Measurements from ENCODE around the gene EHMT1.
"Not testable (repeated sequence)": the region's sequence is repeated elsewhere in the genome, so short reads cannot be mapped to it uniquely, and the experiment has no call there.

Gene EHMT1

DNA sequence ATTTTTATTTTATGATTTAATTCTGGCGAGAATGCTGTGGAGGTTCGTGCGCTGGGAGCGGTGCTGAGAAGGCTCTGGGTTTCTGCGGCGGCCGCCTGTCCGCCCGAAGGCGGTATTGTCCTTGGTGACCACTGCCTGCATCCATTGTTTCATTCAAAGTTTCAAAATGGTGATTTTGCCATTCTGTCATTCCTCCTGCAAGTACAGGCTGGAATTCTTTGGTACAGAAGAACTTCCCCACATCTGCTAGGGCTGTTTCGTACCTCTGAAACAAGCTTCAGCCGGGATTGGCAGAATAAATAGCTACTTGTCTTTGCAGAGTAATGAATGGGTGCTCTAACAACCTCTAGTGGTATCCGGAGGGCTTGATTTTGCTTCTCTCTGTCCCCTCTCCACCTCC is 146.2 kb downstream of the EHMT1 start:
- no peak for DNase-seq

DNA sequence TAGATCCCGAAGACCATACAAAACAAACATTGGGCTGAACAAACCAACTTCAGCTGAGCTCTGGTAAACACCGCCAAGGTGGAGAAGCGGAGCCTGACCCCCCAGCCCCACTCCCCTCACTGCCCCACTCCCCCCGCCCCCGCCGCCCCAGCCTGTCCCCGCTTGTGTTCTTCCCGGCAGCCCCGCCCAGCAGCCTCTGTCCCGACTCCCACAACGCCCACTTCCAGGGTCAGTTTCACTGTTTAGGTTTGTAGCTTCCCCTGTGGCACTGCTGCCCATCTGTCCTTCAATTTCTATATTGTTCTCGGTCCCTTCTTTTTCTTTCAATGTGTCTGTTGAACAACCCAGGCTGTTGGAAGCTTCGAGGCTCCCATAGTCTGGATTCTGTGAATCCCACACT is 146.7 kb downstream of the EHMT1 start:
- DNase-seq = no peak

DNA sequence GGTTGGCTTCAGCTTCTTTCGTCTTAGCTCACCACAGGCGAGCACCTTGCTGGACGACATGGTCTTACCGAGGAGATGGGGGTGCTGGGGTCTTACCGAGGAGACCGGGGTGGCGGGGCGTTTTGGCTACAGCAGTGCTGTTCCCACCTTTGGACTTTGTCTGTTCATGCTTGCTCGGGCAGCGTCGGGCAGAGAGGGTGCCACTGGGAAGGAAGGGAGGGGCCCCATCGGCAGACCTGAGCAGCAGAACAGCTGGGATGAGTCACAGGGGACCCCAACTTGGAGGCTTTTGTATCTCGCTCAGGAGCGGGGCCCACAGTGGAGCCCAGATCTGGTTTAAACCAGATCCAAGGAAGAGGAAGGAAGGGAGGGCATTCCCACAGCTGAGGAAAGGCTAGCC is 152.8 kb downstream of the EHMT1 start:
- DNase-seq = no peak

DNA sequence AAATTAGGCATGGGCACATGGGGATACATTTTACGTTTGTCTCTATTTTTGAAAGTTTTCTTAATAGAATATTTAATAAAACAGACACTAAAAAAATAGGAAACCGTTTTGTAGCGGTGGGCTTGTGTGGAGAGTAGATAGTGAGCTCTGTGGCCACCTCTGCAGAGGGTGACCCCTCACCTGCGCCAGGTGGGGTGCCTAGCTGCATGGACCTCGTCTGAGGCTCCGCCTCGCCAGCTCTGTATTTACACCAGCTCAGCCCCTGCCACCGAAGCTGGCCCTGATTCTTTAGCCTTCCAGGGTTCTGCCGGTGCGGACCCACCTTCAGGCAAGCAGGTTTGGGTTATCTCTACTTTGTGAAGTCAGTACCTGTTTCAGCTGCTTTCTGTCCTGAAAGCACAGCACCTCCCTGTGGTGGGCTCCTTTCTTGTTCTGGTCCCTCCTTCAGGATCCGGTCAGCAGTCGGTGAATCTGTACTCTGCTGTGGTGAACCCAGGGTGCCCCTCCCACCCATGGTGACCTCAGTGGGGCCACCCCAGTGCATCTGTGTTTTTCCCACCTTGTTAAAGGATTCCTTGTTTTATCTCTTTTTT is 153.6 kb downstream of the EHMT1 start:
- no peak for DNase-seq

DNA sequence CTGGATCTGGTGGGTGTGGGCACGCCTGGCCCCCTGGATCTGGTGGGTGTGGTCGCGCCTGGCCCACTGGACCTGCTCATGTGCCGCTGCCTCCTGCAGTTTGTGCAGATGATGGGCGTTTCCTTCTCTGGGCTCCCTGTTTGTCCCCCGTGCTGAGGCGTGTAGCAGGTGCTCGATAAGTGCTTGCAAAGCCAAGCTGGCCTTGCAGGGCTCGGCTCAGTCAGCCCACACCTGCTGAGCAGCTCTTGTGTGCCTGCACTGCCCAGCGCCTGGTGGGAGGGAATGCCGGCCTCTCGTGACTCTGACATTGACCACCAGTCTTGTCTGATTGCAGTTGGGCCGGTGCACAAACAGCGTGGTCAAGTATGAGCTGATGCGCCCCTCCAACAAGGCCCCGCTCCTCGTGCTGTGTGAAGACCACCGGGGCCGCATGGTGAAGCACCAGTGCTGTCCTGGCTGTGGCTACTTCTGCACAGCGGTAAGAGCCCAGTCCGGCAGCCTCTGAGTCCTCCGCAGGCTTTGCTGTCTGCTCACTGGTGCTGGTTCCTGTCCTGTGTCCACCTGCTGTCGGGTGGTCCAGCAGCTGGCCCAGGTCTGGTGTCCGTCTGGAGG is 156.1 kb downstream of the EHMT1 start:
- DNase-seq = no peak

DNA sequence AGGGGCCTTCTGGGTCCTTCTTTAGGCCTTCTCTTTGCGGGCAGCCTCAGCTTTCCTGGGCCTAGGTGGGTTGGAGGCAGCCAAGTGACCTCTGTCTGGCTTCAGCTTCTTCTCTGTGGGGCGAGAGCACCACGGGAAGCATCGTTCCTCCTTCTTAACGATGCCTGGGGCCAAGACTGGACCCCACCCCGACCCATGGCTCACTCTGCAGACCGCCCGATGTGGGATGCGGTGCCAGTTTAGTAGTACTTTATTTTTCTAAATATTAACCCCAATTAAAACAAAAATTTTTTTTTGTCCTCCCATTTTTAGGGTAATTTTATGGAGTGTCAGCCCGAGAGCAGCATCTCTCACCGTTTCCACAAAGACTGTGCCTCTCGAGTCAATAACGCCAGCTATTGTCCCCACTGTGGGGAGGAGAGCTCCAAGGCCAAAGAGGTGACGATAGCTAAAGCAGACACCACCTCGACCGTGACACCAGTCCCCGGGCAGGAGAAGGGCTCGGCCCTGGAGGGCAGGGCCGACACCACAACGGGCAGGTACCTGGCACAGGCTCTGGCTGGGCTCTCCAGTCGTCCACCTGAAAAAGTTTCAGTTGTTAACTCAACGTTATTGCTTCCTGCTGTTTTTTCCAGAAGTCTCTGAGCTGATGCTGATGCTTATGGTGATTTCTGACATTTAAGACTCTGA is 157.6 kb downstream of the EHMT1 start:
- no peak for DNase-seq

DNA sequence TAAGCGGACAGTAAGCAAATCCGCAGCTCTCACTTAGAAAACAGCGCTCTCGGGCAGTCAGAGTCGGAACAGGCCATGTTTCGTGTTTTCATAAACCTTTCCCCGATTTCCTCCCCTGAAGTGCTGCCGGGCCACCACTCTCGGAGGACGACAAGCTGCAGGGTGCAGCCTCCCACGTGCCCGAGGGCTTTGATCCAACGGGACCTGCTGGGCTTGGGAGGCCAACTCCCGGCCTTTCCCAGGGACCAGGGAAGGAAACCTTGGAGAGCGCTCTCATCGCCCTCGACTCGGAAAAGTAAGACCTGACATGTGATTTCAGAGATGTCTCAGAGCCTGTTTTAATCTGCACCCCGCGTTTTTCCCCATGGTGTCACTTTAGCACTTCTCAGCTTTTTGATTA is 159.0 kb downstream of the EHMT1 start:
- no peak for DNase-seq

DNA sequence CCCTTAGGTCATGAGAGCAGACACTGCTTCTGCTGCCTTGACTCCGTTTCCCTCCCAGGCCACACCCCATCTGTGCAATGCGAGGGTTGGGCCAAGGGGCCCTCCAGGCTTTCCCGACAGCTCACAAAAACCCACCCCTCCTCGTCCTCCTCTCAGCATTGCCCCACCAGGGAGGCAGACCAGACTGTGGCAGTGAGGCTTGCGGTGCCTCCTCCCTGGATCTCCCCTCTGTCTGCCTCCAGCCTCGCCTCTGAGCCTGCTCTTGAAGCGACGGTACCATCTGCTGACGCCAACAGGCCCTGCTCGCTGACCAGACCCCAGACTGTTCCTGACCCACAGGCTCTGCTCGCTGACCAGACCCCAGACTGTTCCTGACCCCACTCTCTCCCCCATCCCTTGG is 159.5 kb downstream of the EHMT1 start:
- DNase-seq = no peak

DNA sequence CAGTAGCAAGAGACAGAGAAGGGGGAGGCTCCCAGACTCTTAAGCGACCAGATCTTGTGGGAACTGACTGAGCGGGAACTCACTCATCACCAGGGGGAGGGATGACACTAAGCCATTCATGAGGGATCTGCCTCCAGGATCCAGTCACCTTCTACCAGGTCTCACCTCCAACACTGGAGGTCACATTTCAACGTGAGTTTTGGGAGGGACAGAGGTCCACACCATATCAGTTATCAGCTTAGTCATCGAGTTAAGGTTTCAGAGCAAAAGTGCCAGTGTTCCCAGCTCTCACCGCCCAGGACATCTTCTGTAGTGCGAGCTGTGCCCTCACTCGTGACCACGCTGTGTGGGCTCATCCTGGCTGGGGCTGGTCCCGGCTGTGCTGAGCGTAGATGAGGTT is 160.1 kb downstream of the EHMT1 start:
- no peak for DNase-seq

DNA sequence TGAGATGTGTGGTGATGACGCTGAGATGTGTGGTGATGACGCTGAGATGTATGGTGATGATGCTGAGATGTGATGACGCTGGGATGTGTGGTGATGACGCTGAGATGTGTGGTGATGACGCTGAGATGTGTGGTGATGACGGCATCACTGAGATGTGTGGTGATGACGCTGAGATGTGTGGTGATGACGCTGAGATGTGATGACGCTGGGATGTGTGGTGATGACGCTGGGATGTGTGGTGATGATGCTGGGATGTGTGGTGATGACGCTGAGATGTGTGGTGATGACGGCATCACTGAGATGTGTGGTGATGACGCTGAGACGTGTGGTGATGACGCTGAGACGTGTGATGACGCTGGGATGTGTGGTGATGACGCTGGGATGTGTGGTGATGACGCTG is 161.2 kb downstream of the EHMT1 start:
- DNase-seq = not testable (repeated sequence)

DNA sequence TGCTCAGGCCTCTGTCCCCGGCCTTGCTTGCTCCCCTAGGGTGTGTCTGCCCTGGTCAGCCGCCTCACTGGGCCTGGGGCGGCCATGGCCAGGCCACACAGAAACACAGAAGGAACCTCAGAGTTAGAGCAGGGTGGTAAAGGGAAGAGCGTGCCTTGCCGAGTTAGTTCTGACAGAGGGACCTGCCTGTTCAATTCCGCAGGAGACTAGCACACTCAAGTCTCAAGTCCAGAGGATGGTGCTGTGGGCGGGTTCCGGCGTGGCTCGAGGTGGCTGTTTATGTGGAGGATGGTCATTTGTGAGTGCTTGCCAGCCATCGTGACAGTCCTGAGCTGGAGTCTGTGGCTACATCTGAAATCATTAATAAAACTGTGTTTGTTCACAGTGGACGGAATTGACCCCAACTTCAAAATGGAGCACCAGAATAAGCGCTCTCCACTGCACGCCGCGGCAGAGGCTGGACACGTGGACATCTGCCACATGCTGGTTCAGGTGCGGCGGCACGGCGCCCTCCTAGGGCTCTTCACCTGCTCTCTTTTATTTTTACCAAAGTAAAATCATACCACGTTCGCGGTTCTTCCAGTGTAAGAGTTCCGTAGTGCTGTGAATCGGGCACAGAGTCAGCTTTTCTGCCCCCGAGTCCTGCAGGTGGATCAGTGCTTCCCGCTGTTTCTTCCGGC is 163.2 kb downstream of the EHMT1 start:
- DNase-seq = no peak

DNA sequence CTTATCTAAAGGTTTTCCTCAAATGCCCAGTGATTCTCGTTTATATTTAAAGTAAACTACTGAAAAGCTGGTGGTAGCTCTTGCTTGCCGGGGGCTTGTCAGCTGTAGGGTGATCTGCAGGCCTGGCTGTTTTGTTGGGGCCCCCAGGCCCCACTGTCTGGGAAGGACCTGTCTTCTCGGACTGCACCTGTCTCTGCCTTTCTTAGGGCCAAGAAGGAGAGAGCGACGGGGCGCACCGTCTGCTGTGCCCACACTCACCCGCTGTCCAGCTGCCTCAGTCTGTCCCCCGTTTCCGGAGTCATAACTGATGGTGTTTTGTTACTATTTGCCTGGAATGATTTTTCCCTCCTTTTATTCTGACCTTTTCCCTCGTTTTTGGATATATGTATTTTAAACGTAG is 164.7 kb downstream of the EHMT1 start:
- no peak for DNase-seq

DNA sequence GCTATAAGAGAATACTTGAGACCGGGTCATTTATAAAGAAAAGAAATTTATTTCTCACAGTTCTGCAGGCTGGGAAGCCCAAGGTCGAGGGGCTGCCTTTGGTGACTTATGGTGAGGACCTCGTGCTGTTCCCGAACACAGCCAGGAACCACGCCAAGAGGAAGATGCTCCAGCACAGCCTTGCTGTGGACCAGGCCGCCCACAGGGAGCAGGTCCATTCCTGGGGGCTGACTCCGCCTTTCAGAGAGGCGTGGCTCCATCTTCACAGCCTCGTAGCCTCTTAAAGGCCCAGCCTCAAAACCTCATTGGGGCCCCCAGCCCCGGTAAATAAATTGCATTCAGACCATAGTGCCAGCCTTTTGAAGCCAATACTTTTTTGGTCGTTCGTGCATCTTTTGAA is 165.2 kb downstream of the EHMT1 start:
- no peak for DNase-seq

DNA sequence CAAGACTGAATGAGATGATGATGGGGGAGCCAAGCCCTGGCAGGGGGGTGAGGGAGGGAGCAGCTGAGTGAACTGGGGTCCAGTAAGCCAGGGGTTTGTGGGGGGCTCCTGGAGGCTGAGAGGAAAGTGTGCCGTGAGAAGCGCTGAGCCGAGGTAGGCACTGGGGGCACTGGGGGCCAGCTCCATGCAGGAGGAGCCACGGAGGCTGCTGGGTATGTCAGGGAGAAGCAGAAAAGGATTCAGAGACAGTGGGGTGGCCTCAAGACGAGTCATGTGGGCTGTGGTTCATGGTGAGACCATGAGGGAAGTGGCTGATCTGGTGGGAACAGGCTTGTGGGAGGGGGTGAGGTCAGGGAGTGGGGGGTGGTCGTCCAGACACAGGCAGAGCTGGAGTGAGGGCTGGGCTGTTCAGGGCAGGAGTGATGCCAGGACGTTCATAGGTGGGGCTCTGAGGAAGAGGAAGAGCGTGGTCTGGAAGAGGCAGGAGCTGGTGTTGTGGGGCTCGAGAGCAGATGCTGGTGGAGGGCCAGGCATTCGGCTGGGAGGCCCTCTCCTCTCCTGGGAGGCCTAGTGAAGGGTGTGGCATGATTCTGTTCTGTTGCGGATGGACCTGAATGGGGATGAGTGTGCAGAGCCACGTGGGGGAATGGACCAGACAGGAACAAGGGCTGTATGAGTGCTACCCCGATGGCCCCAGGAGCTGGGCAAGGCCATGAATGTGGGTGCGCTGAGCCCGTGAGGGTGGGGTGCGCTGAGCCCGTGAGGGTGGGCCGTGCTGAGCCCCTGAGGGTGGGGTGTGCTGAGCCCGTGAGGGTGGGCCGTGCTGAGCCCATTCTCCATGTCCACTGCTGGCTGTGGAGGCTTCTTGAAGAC is 166.1 kb downstream of the EHMT1 start:
- DNase-seq = no peak

DNA sequence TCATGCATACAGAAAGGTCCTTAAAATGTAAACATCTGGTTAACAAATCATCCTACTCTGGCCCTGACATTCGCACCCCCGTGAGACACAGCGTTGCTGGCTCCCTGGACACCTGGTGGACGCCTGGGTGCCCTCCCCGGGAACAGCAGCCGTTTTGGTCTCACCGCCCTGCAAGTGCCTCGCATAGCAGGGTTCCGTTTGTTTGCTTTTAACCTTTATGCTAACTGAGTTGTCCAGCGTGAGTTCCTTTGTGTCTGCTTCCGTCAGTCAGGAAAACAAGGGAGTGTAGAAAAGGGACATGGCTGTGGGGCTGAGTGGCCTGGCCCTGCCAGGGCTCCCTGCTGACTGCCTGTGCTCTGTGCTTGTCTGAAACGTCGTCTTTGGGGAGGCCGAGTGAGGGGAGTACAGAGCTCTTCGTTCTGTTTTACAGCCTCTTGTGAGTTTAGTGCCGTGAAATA is 166.9 kb downstream of the EHMT1 start:
- DNase-seq = no peak

DNA sequence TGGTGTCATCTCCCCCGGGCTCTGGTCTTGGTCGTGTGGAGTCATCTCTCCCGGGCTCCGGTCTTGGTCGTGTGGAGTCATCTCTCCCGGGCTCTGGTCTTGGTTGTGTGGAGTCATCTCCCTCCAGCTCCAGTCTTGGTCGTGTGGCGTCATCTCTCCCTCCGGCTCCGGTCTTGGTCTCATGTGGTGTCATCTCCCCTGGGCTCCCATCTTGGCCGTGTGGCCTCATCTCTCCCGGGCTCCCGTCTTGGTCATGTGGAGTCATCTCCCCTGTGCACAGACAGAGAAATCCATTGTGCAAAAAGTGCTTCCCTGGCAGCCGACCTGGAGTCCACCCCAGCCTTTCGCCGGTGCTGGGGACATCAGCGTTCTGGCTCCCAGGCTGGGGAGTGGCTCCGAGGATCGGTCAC is 167.7 kb downstream of the EHMT1 start:
- DNase-seq = no peak

DNA sequence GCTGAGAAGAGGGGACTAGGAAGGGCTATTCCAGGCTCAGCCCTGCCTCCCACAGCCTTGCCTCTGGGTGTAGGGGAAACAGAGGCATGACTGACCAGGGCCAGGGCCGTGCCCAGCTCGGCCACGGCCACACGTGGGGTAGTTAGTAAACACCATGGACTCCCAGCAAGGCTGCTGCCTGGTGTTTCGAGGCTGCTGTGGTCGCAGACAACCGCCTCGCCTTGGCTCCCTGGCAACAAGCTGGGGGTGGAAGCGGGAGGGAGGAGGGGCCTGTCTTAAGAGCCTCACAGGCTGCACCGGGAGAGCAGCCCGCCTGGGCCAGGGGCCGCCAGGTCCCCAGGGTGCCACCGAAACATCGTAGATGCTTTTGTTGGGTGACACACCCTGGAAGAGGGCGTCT is 168.6 kb downstream of the EHMT1 start:
- no peak for DNase-seq

DNA sequence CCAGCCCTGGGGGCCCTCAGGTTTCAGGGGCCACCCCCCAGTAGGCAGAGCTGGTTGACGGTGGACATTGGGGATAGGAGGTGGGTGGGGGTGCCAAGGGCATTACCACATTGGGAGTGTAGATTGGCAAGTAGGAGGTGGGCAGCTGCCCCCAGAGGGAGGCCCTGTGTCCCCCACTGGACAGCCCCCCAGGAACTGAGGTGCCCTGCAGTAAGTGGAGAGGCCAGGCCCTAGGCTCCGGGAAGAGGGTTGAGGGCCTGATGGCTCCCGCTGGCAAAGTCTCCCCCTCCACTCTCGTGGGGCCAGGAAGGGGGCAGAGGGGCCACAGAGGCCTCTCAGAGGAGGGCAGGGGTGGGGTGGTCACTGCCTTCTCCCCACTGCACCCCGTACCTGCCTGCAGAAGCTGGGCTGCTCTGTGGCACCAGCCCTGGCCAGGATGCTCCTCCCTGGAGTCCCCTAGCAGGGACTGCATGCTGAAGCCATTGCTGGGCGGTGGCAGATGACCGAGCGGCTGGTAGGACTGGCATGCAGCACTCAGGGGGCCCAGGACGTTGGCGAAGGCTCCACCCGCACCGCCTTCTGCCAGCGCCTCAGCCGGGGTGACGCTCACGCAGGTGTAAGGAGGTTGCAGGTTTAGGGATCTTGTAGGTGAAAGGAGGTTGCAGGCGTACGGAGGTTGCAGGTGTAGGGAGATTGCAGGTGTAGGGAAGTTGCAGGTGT is 169.1 kb downstream of the EHMT1 start:
- no peak for DNase-seq

DNA sequence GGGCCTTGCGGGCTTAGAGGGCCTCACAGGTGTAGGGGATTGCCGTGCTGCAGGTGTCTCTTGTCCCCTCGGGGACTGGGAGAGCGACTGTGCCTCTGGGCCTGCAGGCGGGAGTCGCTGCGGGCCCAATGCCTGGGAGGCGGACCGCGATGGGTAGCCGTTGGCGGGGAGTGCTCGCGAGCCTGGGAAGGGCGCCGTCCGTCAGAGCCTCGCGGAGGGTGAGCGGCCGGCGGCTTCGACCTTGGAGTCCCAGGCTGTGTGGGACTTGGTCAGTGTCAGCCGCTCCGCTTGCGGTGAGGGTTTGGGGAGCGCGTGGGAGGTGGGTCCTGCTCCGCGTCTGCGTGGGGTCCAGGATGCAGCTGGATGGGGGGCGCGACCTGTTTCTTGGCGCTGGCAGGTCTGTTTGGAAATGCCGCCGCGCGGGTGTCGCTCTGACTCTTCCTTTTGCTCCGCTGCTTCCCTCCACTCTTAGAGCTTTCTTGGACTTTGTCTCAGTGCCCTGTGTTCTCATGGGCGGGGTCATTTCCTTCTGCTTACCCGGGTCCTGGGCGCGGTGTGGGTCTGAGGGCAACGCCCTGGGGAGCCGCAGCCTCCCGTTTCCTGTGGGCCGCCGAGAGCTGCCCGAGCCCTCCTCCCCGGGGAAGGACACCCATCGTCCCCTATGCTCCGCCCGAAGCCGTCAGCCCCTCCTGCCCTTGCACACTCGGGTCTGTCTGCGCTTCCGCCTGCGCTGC is 169.9 kb downstream of the EHMT1 start:
- no peak for DNase-seq

DNA sequence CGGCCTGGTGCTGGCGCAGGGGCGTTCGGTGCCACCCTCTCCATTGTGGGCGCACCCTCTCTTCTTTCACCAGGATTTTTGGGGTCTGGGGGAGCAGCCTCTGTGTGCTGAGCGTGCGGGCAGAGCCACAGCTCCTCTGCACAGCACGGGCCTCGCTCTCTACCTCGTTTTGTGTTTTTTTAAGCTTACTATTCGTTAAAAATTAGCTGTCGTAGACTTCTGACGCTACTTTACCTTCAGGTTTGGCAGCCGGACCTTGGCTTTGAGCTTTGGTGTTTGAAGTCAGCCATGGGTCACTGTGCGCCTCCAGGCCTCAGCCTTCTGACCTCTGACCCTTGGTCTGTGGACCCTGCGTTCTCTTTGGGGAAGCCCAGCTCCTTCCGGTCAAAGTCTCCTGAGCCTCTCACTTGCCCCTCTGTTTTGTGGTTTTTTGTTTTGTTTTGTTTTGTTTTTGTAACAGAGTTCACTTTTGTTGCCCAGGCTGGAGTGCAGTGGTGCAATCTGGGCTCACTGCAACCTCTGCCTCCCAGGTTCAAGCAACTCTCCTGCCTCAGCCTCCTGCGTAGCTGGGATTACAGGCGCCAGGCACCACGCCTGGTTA is 170.6 kb downstream of the EHMT1 start:
- DNase-seq = no peak

DNA sequence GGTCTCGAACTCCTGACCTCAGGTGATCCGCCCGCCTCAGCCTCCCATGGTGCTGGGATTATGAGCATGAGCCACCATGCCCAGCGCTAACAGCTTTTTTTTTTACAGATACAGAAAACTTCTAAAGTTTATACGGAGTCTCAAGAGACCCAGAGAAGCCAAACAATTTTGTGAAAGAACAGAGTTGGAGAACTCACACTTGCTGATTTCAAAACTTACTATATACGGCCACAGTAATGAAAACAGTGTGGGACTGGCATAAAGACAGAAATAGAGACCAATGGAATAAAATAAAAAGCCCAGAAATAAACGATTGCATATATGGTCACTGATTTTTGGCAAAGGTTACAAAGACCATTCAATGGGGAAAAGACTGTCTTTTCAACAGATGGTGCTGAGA is 173.1 kb downstream of the EHMT1 start:
- no peak for DNase-seq

All from NCI-H446 (cell line).